Endothelial cell of umbilical vein (primary cell): ENCODE measurements around the gene LILRA6. TPM values are rescaled to one million over a fixed set of nuclear protein-coding genes. Genes with fewer than 3 reads are reported as not detected.

Source experiments
- BruUV-seq: library from RNA; stranded (reverse); fragments of 400-500 nt; replicated peaks from 2 replicates; lab custom pipeline; 2021; lab: Mats Ljungman, UMichigan
- CTCF ChIA-PET: fragments of 300-600, 350-600 bp; sonication (Branson Sonifier 250); formaldehyde crosslinking; loops from one replicate; lab custom pipeline; 2021; ENCODE audit warnings: antibody characterized with exemption, inconsistent platforms; lab: Charles Lee
- POLR2A ChIA-PET: fragments of 300-600, 350-600 bp; sonication (Branson Sonifier 250); formaldehyde crosslinking; loops from one replicate; lab custom pipeline; 2021; ENCODE audit warnings: antibody characterized with exemption, inconsistent platforms; lab: Charles Lee
- DNase-seq: peaks from one replicate; pipeline ENCODE4 v3.0.0-alpha.2; 2011; ENCODE audit warnings: low read depth, low spot score
- FAIRE-seq: peaks from 2 replicates; lab custom pipeline; 2011; peaks lifted over from hg19 to GRCh38; lab: Jason Lieb, UNC
- H2AFZ ChIP-seq: 2 replicates; pipeline ENCODE4 v1.6.0; 2012; ENCODE audit warnings: low read depth, low read length, control low read depth, inconsistent platforms
- H3K27ac ChIP-seq: 2 replicates; pipeline ENCODE4 v1.5.1; 2011; ENCODE audit warnings: low read depth, mild to moderate bottlenecking, control low read depth, low read length, moderate library complexity; ENCODE audit not compliant: insufficient read depth
- H3K27me3 ChIP-seq, 2 experiments: 2 replicates each; pipeline versions ENCODE4 v1.6.0 to v1.6.1; 2011; ENCODE audit warnings: low read length in 2 of 2, mixed read lengths in 1 of 2; ENCODE audit not compliant: control insufficient read depth in 2 of 2, insufficient read depth in 2 of 2
- H3K36me3 ChIP-seq, 2 experiments: 2 replicates in 1 of 2; 3 replicates in 1 of 2; pipeline ENCODE4 v1.5.1; 2011; ENCODE audit warnings: low read length in 2 of 2, mild to moderate bottlenecking in 1 of 2, moderate library complexity in 1 of 2; ENCODE audit not compliant: control insufficient read depth in 2 of 2, insufficient read depth in 2 of 2; ENCODE audit errors: extremely low read depth in 1 of 2
- H3K4me1 ChIP-seq: 3 replicates; pipeline ENCODE4 v1.5.1; 2011; ENCODE audit warnings: mild to moderate bottlenecking, low read length; ENCODE audit not compliant: control insufficient read depth, insufficient read depth; ENCODE audit errors: extremely low read depth
- H3K4me2 ChIP-seq: 2 replicates; pipeline ENCODE4 v1.6.1; 2011; ENCODE audit warnings: low read length, control low read depth, mixed read lengths; ENCODE audit not compliant: insufficient read depth
- H3K4me3 ChIP-seq, 3 experiments: fragments of 200-600 bp in 1 of 3; sonication (generic), shearing (Covaris generic) in 1 of 3; replicated peaks in 1 of 3; 2 replicates each; pipeline ENCODE4 v1.5.1; 2011 to 2016; ENCODE audit warnings: control low read depth in 3 of 3, low read length in 3 of 3, mild to moderate bottlenecking in 2 of 3, inconsistent platforms in 1 of 3, low read depth in 1 of 3, moderate library complexity in 1 of 3; ENCODE audit not compliant: insufficient read depth in 1 of 3
- H3K79me2 ChIP-seq: 2 replicates; pipeline ENCODE4 v1.6.0; 2012; ENCODE audit warnings: low read length, inconsistent platforms; ENCODE audit not compliant: control insufficient read depth, insufficient read depth
- H3K9ac ChIP-seq: replicated peaks from 2 replicates; pipeline ENCODE3; 2011; ENCODE audit warnings: low read length, control low read depth; ENCODE audit not compliant: insufficient read depth; ENCODE audit errors: extremely low read depth
- H3K9me1 ChIP-seq: replicated peaks from 3 replicates; pipeline ENCODE4 v1.6.0; 2011; ENCODE audit warnings: mild to moderate bottlenecking, low read length; ENCODE audit not compliant: control insufficient read depth, insufficient read depth; ENCODE audit errors: extremely low read depth
- H3K9me3 ChIP-seq: replicated peaks from 2 replicates; pipeline ENCODE4 v1.5.1; 2012; ENCODE audit warnings: low read length, inconsistent platforms; ENCODE audit not compliant: control insufficient read depth, insufficient read depth
- H4K20me1 ChIP-seq: replicated peaks from 2 replicates; pipeline ENCODE3; 2011; ENCODE audit warnings: mild to moderate bottlenecking, low read length; ENCODE audit not compliant: control insufficient read depth, insufficient read depth; ENCODE audit errors: extremely low read depth
- EZH2 ChIP-seq: IDR thresholded peaks from 2 replicates; pipeline ENCODE4 v1.6.1; 2012; ENCODE audit warnings: borderline replicate concordance, low read depth, mild to moderate bottlenecking, moderate library complexity, low read length, inconsistent platforms; ENCODE audit not compliant: severe bottlenecking
- FOS ChIP-seq: IDR thresholded peaks from 2 replicates; pipeline ENCODE4 v1.6.1; 2011; ENCODE audit warnings: mild to moderate bottlenecking, low read length, moderate library complexity, borderline replicate concordance; ENCODE audit not compliant: insufficient read depth
- GATA2 ChIP-seq: IDR thresholded peaks from 2 replicates; pipeline ENCODE4 v1.7.0; 2011; ENCODE audit warnings: low read depth, mild to moderate bottlenecking, moderate library complexity, mixed read lengths, low read length; ENCODE audit not compliant: insufficient read length, insufficient read depth
- JUN ChIP-seq: IDR thresholded peaks from 2 replicates; pipeline ENCODE4 v1.6.1; 2011; ENCODE audit warnings: borderline replicate concordance, low read depth; ENCODE audit not compliant: insufficient read length, insufficient read depth
- MYC ChIP-seq: IDR thresholded peaks from one replicate; pipeline ENCODE4 v1.6.1; 2011; ENCODE audit warnings: mild to moderate bottlenecking, low read depth, low read length
- POLR2A ChIP-seq: IDR thresholded peaks from 2 replicates; pipeline ENCODE4 v1.6.1; 2012; ENCODE audit warnings: low read depth, mild to moderate bottlenecking, control low read depth, low read length
- POLR2AphosphoS5 ChIP-seq: IDR thresholded peaks from 2 replicates; pipeline ENCODE4 v1.6.1; 2012; ENCODE audit warnings: low read depth, mild to moderate bottlenecking, control low read depth, low read length, moderate library complexity; ENCODE audit not compliant: insufficient read depth
- dilution Hi-C: fragments of 300-500 bp; cut with MboI; formaldehyde crosslinking; loops from one replicate; pipeline ENCODE4 v1.15.0; 2019; ENCODE audit warnings: low sequenced_read_pairs; ENCODE audit not compliant: extremely low pct_ligation_motif_present
- intact Hi-C: fragments of 100-400 bp; cut with micrococcal nuclease; formaldehyde crosslinking; loops from one replicate; pipeline ENCODE4 v1.10.0; 2022
- polyA plus RNA-seq, 4 experiments: library from polyadenylated mRNA; depleted of rRNA in 3 of 4; stranded (reverse) in 3 of 4; unstranded in 1 of 4; fragments of >200 nt; gene quantifications; 2 replicates each; pipeline versions ENCODE4 v1.2.1 to v1.2.3, GENCODE V29; 2011 to 2012; ENCODE audit warnings: missing spikeins in 1 of 4
- total RNA-seq: library from RNA; stranded (reverse); gene quantifications from 2 replicates; pipeline ENCODE4 v1.2.3, GENCODE V29; 2021
- TF ChIP-seq, protein P1 (sequence below): IDR thresholded peaks from 2 replicates; pipeline ENCODE4 v1.6.1; 2011; ENCODE audit not compliant: insufficient read depth, insufficient read length
- TF ChIP-seq, protein P2 (sequence below), 2 donors: IDR thresholded peaks; 1 replicate in 1 of 2; 2 replicates in 1 of 2; pipeline ENCODE4 v1.5.1; 2011; ENCODE audit warnings: low read length in 2 of 2, mild to moderate bottlenecking in 2 of 2, moderate library complexity in 2 of 2, control low read depth in 1 of 2, inconsistent platforms in 1 of 2, low read depth in 1 of 2; ENCODE audit not compliant: insufficient read depth in 1 of 2; ENCODE audit errors: extremely low read depth in 1 of 2

The LILRA6 gene
- total and polyA plus RNA-seq, 2 donors (not counting 3 experiments of a cell fraction or from before 2014, with no cell fraction given) = not detected

DNA sequence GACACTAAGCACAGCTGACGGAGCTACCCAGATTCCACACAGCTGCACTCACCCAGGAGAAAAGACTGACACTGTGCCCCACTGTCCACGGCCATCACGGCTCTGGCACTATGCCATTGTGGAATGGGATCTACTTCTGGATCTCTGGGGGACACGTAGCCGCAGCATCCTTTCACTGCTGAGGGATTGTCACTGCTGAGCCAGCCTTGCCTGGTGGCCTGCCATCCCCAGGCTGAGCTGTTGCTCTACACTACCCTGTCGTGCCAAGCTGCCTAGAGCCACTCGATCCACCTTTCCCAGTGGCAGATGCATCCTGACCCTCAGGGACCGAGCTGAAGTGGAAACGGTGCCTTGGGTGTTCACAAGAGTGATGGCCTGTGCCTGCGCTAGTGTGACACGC lies 19.5 kb upstream of the LILRA6 start:
- no peak for FAIRE-seq
- H3K79me2 ChIP-seq = no peaks in the 10 kb centered on the region
- no peaks in the 10 kb centered on the region for H4K20me1 ChIP-seq
- H3K4me2 ChIP-seq = no peak overlapping the region
- intact Hi-C loops = no loop called here
- CTCF ChIA-PET = no interaction called here
- H3K9me3 ChIP-seq = no peaks in the 10 kb centered on the region
- no peak overlapping the region for H3K27ac ChIP-seq
- no peak for DNase-seq
- no peak overlapping the region for H2AFZ ChIP-seq
- H3K27me3 ChIP-seq = peaks cover 0 to 3% of the 10 kb centered on the region in 2 experiments
- dilution Hi-C loops = no loop called here
- H3K9ac ChIP-seq = no peak overlapping the region
- H3K9me1 ChIP-seq = no peaks in the 10 kb centered on the region
- no peaks in the 10 kb centered on the region for H3K36me3 ChIP-seq
- no TSS peak for BruUV-seq
- H3K4me1 ChIP-seq = no peaks in the 10 kb centered on the region
- POLR2A ChIA-PET = no interaction called here
- no peak overlapping the region for H3K4me3 ChIP-seq
- TF ChIP-seq EZH2 (no peak), POLR2AphosphoS5 (no peak), FOS (no peak), JUN (no peak), POLR2A (no peak), MYC (no peak), GATA2 (no peak)
- TF ChIP-seq, protein P1, sequence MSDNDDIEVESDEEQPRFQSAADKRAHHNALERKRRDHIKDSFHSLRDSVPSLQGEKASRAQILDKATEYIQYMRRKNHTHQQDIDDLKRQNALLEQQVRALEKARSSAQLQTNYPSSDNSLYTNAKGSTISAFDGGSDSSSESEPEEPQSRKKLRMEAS = no peak
- TF ChIP-seq, protein P2, sequence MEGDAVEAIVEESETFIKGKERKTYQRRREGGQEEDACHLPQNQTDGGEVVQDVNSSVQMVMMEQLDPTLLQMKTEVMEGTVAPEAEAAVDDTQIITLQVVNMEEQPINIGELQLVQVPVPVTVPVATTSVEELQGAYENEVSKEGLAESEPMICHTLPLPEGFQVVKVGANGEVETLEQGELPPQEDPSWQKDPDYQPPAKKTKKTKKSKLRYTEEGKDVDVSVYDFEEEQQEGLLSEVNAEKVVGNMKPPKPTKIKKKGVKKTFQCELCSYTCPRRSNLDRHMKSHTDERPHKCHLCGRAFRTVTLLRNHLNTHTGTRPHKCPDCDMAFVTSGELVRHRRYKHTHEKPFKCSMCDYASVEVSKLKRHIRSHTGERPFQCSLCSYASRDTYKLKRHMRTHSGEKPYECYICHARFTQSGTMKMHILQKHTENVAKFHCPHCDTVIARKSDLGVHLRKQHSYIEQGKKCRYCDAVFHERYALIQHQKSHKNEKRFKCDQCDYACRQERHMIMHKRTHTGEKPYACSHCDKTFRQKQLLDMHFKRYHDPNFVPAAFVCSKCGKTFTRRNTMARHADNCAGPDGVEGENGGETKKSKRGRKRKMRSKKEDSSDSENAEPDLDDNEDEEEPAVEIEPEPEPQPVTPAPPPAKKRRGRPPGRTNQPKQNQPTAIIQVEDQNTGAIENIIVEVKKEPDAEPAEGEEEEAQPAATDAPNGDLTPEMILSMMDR (IDR thresholded peaks at IDR 0.05; ENCODE audit: extremely low read depth in 1 of 2, insufficient read depth in 1 of 2, low read depth in 1 of 2, low read length in 2 of 2) = no peak
